Testis (tissue), 2 donors: Measurements from ENCODE around the gene CRPPA.
"Not testable (repeated sequence)": the region's sequence is repeated elsewhere in the genome, so short reads cannot be mapped to it uniquely, and the experiment has no call there.

Experiments used
- POLR2A ChIP-seq: fragments of 450-650 bp; IDR thresholded peaks from one replicate; pipeline ENCODE4 v1.6.1; 2017; ENCODE audit warnings: antibody characterized with exemption, mild to moderate bottlenecking, moderate library complexity
- TF ChIP-seq, protein P1 (sequence below), 3 experiments: fragments of 450-650 bp in 2 of 3; fragments of 200-600 bp in 1 of 3; sonication (generic) in 1 of 3; IDR thresholded peaks; one replicate each; pipeline ENCODE4 v1.5.1; 2016 to 2019; ENCODE audit warnings: antibody characterized with exemption in 3 of 3, mild to moderate bottlenecking in 2 of 3, moderate library complexity in 1 of 3

DNA sequence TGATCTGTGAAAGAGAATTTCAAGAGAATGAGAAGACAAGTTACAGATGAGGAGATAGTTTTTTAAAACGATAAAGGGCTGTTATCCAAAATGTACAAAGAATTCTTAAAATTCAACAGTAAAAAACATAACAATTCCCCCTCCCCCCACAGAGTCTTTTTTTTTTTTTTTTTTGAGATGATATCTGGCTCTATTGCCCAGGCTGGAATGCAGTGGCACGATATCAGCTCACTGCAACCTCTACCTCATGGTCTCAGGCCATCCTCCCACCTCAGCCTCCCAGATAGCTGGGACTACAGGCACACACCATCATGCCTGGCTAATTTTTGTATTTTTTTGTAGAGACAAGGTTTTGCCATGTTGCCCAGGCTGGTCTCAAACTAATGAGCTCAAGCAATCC, 22.5 kb upstream of the CRPPA start:
- TF ChIP-seq, protein P1, sequence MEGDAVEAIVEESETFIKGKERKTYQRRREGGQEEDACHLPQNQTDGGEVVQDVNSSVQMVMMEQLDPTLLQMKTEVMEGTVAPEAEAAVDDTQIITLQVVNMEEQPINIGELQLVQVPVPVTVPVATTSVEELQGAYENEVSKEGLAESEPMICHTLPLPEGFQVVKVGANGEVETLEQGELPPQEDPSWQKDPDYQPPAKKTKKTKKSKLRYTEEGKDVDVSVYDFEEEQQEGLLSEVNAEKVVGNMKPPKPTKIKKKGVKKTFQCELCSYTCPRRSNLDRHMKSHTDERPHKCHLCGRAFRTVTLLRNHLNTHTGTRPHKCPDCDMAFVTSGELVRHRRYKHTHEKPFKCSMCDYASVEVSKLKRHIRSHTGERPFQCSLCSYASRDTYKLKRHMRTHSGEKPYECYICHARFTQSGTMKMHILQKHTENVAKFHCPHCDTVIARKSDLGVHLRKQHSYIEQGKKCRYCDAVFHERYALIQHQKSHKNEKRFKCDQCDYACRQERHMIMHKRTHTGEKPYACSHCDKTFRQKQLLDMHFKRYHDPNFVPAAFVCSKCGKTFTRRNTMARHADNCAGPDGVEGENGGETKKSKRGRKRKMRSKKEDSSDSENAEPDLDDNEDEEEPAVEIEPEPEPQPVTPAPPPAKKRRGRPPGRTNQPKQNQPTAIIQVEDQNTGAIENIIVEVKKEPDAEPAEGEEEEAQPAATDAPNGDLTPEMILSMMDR (IDR thresholded peaks at IDR 0.05), result not testable (repeated sequence)
- not testable (repeated sequence) for TF ChIP-seq POLR2A
